Germinal center (tissue), 1 donor: ENCODE data around the gene EXOC5.

Source experiments
- DNase-seq: peaks from one replicate; pipeline ENCODE4 v3.0.0; 2012; ENCODE audit warnings: mixed read lengths, low spot score

The EXOC5 gene

DNA sequence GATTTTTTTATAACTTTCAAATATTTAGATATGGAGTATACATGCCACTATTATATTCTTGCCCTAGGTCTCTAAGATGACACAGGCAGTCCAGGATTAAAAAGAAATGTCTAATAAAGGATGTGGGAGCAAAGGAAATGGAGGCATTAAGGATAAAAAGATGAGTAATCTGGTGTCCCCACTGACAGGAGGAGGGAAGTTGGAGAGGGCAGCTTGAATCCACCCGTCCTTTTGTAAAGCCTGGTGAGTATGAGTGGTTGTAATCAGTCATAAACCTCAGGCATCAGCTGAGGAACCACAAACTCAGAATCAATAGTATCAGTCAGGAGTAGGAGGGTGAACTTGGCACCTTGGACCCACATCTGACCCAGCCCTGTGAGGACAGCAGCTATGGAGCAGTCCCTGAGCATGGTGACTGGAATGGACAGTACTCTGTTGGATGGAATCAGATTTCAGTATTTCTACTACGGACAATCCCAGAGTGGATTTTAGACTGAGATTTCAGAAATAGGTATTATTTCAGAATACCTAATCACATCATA lies 100.5 kb downstream of the EXOC5 start:
- no peak for DNase-seq

DNA sequence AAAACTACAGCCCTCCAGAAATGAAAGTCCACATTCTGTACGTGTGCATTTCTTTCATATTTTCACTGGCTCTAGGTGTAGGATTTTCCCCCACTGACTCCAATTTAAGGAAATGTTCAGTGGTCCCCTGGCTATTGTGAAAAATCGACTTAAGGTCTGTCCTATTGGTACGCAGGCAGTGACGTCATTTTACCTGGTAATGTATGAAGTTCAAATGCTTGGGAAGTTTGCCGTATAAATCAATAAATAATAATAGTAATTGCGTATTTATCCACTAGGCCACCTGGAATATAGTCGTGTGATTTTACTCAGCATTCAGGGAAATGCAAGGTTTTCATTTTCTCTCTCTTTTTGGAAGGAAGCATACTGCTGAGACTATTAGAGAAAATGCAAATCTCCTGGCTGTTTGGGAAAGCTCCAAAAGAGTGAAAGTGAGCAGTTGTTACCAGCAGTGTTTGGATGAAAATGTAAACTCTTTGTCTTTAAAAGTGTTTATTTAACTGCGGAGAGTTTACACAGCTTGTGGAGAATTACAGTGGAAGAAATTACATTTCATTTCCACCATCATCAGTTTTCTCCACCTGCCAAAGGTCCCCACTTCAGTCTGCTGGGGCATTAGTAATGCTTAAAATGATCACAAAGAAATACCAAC lies 107.0 kb downstream of the EXOC5 start:
- no peak for DNase-seq

DNA sequence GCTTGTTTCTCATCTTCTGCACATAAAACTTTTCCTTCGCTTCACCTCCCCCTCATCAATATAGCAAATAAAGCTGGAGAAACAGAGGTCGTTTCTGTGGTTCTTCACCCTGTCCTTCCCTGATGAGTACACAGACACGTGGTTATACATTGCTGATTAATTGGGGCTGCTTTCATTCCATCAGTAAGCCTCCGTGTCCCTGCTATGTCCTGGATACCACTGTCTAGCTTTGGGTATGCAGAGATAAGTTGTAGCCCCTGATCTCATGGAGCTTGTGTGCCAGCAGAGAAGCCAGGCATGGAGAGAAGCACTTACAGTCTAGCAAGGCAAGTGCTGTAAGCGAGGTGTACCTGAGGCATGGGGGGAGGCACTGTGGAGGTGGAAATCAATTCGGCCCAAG lies 108.4 kb downstream of the EXOC5 start:
- DNase-seq, result no peak

DNA sequence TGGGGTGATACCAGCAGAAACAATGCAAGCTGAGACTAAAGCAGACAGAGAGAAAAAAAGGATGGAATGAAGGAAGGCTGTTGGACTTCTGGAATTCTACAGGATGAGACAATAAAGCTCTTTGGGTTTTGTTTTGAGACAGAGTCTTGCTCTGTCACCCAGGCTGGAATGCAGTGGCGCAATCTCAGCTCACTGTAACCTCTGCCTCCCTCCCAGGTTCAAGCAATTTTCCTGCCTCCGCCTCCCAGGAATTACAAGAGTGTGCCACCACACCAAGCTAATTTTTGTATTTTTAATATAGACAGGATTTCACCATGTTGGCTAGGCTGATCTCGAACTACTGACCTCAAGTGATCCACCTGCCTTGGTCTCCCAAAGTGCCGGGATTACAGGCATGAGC lies 115.4 kb downstream of the EXOC5 start:
- no peak for DNase-seq
